KMS-11 (cell line): ENCODE results near the gene CCDC154.
A peak's percentile ranks its signal among the peaks of the same experiment; 100 is the strongest.

Experiments
- H2AFZ ChIP-seq: fragments of 200-600 bp; sonication (generic); 2 replicates; pipeline ENCODE4 v1.6.1; 2016; ENCODE audit warnings: antibody characterized with exemption, mixed run types, low read depth
- H3K27ac ChIP-seq: fragments of 200-600 bp; sonication (generic); 2 replicates; pipeline ENCODE4 v1.6.1; 2016; ENCODE audit warnings: mild to moderate bottlenecking, mixed run types
- H3K27me3 ChIP-seq: fragments of 200-600 bp; sonication (generic); 2 replicates; pipeline ENCODE4 v1.6.1; 2017; ENCODE audit warnings: mild to moderate bottlenecking, low read depth, mixed run types, moderate library complexity; ENCODE audit not compliant: insufficient read depth
- H3K36me3 ChIP-seq: fragments of 200-600 bp; sonication (generic); 2 replicates; pipeline ENCODE4 v1.6.1; 2017; ENCODE audit warnings: mild to moderate bottlenecking, mixed run types; ENCODE audit not compliant: insufficient read depth
- H3K4me1 ChIP-seq: fragments of 200-600 bp; sonication (generic); 2 replicates; pipeline ENCODE4 v1.6.1; 2016; ENCODE audit warnings: mild to moderate bottlenecking, low read depth, mixed run types; ENCODE audit not compliant: poor library complexity, severe bottlenecking
- H3K4me2 ChIP-seq: fragments of 200-600 bp; sonication (generic); 2 replicates; pipeline ENCODE4 v1.7.0; 2016; ENCODE audit warnings: mild to moderate bottlenecking, mixed run types
- H3K4me3 ChIP-seq: fragments of 200-600 bp; sonication (generic); IDR thresholded peaks from 2 replicates; pipeline ENCODE4 v1.6.1; 2017; ENCODE audit warnings: low read depth, low read length, mixed read lengths; ENCODE audit not compliant: insufficient read depth
- H3K79me2 ChIP-seq: fragments of 200-600 bp; sonication (generic); 2 replicates; pipeline ENCODE4 v1.6.1; 2016; ENCODE audit warnings: low read depth, mixed run types; ENCODE audit not compliant: insufficient read depth
- H3K9ac ChIP-seq: fragments of 200-600 bp; sonication (generic); 2 replicates; pipeline ENCODE4 v1.6.1; 2016; ENCODE audit warnings: mild to moderate bottlenecking, mixed run types
- H4K20me1 ChIP-seq: fragments of 200-600 bp; sonication (generic); 2 replicates; pipeline ENCODE4 v1.6.1; 2016; ENCODE audit warnings: mild to moderate bottlenecking, mixed run types; ENCODE audit not compliant: insufficient read depth
- CTCF ChIP-seq: fragments of 200-600 bp; sonication (generic); conservative IDR thresholded peaks from 2 replicates; pipeline ENCODE4 v1.6.1; 2017; ENCODE audit warnings: low read depth, mild to moderate bottlenecking, antibody characterized with exemption, low read length, moderate library complexity, mixed read lengths

Gene CCDC154

GRCh38 chr16:1422076-1422475 is 22.3 kb downstream of the CCDC154 start:
- peak overlapping the region; percentile 98; the same call in 1 of the 2 replicates for H3K27ac ChIP-seq
- no peak for TF ChIP-seq CTCF
- peaks cover 33% of the 10 kb centered on the region for H3K79me2 ChIP-seq
- H3K36me3 ChIP-seq = 0 out of 2 replicates have a peak, but pooled peaks cover 5% of the 10 kb centered on the region
- no peak overlapping the region for H3K9ac ChIP-seq
- H3K4me2 ChIP-seq = peak overlapping the region; percentile 96; the same call in 1 of the 2 replicates
- no peak overlapping the region for H3K4me3 ChIP-seq
- H4K20me1 ChIP-seq = no peaks in the 10 kb centered on the region
- H3K27me3 ChIP-seq = no peaks in the 10 kb centered on the region
- H3K4me1 ChIP-seq = peaks cover 25% of the 10 kb centered on the region
- H2AFZ ChIP-seq = peak overlapping the region; percentile 75; the same call in 1 of the 2 replicates

GRCh38 chr16:1420111-1420539 is 24.2 kb downstream of the CCDC154 start:
- no peaks in the 10 kb centered on the region for H4K20me1 ChIP-seq
- peaks cover 33% of the 10 kb centered on the region for H3K79me2 ChIP-seq
- H3K4me1 ChIP-seq = peaks cover 28% of the 10 kb centered on the region
- H3K4me2 ChIP-seq = peak overlapping the region; percentile 90
- H3K4me3 ChIP-seq = no peak overlapping the region
- no peak for TF ChIP-seq CTCF
- no peaks in the 10 kb centered on the region for H3K27me3 ChIP-seq
- peak overlapping the region; percentile 98 for H3K27ac ChIP-seq
- H3K36me3 ChIP-seq = 0 out of 2 replicates have a peak, but pooled peaks cover 5% of the 10 kb centered on the region
- H2AFZ ChIP-seq = peak overlapping the region; percentile 14
- peak overlapping the region; percentile 92 for H3K9ac ChIP-seq

GRCh38 chr16:1416521-1416941 is 27.8 kb downstream of the CCDC154 start:
- H3K27ac ChIP-seq = no peak overlapping the region
- peaks cover 39% of the 10 kb centered on the region for H3K4me1 ChIP-seq
- H3K4me3 ChIP-seq = no peak overlapping the region
- no peaks in the 10 kb centered on the region for H4K20me1 ChIP-seq
- no peak overlapping the region for H2AFZ ChIP-seq
- no peak for TF ChIP-seq CTCF
- peaks cover 56% of the 10 kb centered on the region for H3K79me2 ChIP-seq
- H3K4me2 ChIP-seq = no peak overlapping the region
- H3K36me3 ChIP-seq = 0 out of 2 replicates have a peak, but pooled peaks cover 5% of the 10 kb centered on the region
- no peak overlapping the region for H3K9ac ChIP-seq
- no peaks in the 10 kb centered on the region for H3K27me3 ChIP-seq

GRCh38 chr16:1414532-1415260 is 29.7 kb downstream of the CCDC154 start, which contains the start of gene UNKL:
TSS of gene UNKL (minus strand) at chr16:1414704. CDS start at chr16:1414691, 13 bp downstream.
- no peaks in the 10 kb centered on the region for H4K20me1 ChIP-seq
- peak within 1 kb of the TSS; percentile 69 for H3K4me2 ChIP-seq
- peak within 1 kb of the TSS; percentile 85 for H3K9ac ChIP-seq
- TF ChIP-seq CTCF = no peak
- no peak within 1 kb of the TSS for H3K4me3 ChIP-seq
- peak within 1 kb of the TSS; percentile 61 for H3K27ac ChIP-seq
- H3K36me3 ChIP-seq = 0 out of 2 replicates have a peak, but pooled peaks cover 5% of the 10 kb centered on the region
- peak within 1 kb of the TSS; percentile 63 for H2AFZ ChIP-seq
- H3K4me1 ChIP-seq = peaks cover 34% of the 10 kb centered on the region
- peaks cover 57% of the 10 kb centered on the region for H3K79me2 ChIP-seq
- no peaks in the 10 kb centered on the region for H3K27me3 ChIP-seq
